ENCODE data around the gene TMEM198. TPM values are rescaled to one million over a fixed set of nuclear protein-coding genes. Genes with fewer than 3 reads are reported as not detected.

Gene TMEM198
- total RNA-seq, 1 donor from 2014 or later, result 7.6 TPM

- no peaks in the 10 kb centered on the region for H3K36me3 ChIP-seq (ENCODE audit: control insufficient read depth, insufficient read depth, low read length)
- peaks cover 73% of the 10 kb centered on the region for H3K27me3 ChIP-seq (ENCODE audit: control insufficient read depth, insufficient read depth, low read length)
- H3K4me3 ChIP-seq (ENCODE audit: low read depth, low read length), result no peak overlapping the region
- no peak for TF ChIP-seq CTCF (IDR thresholded peaks at IDR 0.05; ENCODE audit: insufficient read depth, low read length, poor library complexity, severe bottlenecking)
- DNase-seq (ENCODE audit: low read depth), result no peak
Observed at GRCh38 chr2:219511547-219512325, 32.1 kb upstream of the TMEM198 start.

GRCh38 chr2:219512524-219513216, 31.2 kb upstream of the TMEM198 start:
- no peak for DNase-seq (ENCODE audit: low read depth)
- TF ChIP-seq CTCF (IDR thresholded peaks at IDR 0.05; ENCODE audit: insufficient read depth, low read length, poor library complexity, severe bottlenecking), result no peak
- H3K27me3 ChIP-seq (ENCODE audit: control insufficient read depth, insufficient read depth, low read length), result peaks cover 81% of the 10 kb centered on the region
- H3K4me3 ChIP-seq (ENCODE audit: low read depth, low read length), result no peak overlapping the region
- H3K36me3 ChIP-seq (ENCODE audit: control insufficient read depth, insufficient read depth, low read length), result no peaks in the 10 kb centered on the region

- Histone ChIP-seq H3K27me3 (ENCODE audit: control insufficient read depth, insufficient read depth, low read length) (peaks cover 89% of the 10 kb centered on the region), H3K4me3 (ENCODE audit: low read depth, low read length) (no peak overlapping the region), H3K36me3 (ENCODE audit: control insufficient read depth, insufficient read depth, low read length) (no peaks in the 10 kb centered on the region)
- no peak for TF ChIP-seq CTCF (IDR thresholded peaks at IDR 0.05; ENCODE audit: insufficient read depth, low read length, poor library complexity, severe bottlenecking)
- DNase-seq (ENCODE audit: low read depth), result no peak
Observed at GRCh38 chr2:219513787-219514186, 30.0 kb upstream of the TMEM198 start.

GRCh38 chr2:219514196-219514761, 29.5 kb upstream of the TMEM198 start, which contains the start of gene ASIC4:
Gene ASIC4 (plus strand): TSS chr2:219514482. CDS start chr2:219514725, 243 bp downstream.
- H3K36me3 ChIP-seq (ENCODE audit: control insufficient read depth, insufficient read depth, low read length), result no peaks in the 10 kb centered on the region
- TF ChIP-seq CTCF (IDR thresholded peaks at IDR 0.05; ENCODE audit: insufficient read depth, low read length, poor library complexity, severe bottlenecking), result no peak
- no peak within 1 kb of the TSS for H3K4me3 ChIP-seq (ENCODE audit: low read depth, low read length)
- H3K27me3 ChIP-seq (ENCODE audit: control insufficient read depth, insufficient read depth, low read length), result peaks cover 84% of the 10 kb centered on the region
- DNase-seq (ENCODE audit: low read depth), result no peak

GRCh38 chr2:219514836-219515235, 29.0 kb upstream of the TMEM198 start:
- H3K27me3 ChIP-seq (ENCODE audit: control insufficient read depth, insufficient read depth, low read length), result peaks cover 81% of the 10 kb centered on the region
- H3K4me3 ChIP-seq (ENCODE audit: low read depth, low read length), result no peak overlapping the region

More at GRCh38 chr2:219514836-219515235, 29.0 kb upstream of the TMEM198 start:
- DNase-seq (ENCODE audit: low read depth), result no peak
- no peaks in the 10 kb centered on the region for H3K36me3 ChIP-seq (ENCODE audit: control insufficient read depth, insufficient read depth, low read length)
- TF ChIP-seq CTCF (IDR thresholded peaks at IDR 0.05; ENCODE audit: insufficient read depth, low read length, poor library complexity, severe bottlenecking), result no peak

Data from kidney epithelial cell (primary cell).